NB4 (cell line): ENCODE results near the gene WDR88.

Experiments used
- MYC ChIP-seq: IDR thresholded peaks from 2 replicates; pipeline ENCODE4 v1.6.1; 2011; ENCODE audit warnings: low read depth, low read length
- TF ChIP-seq, protein P1 (sequence below): IDR thresholded peaks from 2 replicates; pipeline ENCODE4 v1.6.1; 2011; ENCODE audit warnings: low read depth, low read length
- TF ChIP-seq, protein P2 (sequence below): IDR thresholded peaks from one replicate; pipeline ENCODE4 v1.5.1; 2012; ENCODE audit warnings: low read depth, low read length

DNA sequence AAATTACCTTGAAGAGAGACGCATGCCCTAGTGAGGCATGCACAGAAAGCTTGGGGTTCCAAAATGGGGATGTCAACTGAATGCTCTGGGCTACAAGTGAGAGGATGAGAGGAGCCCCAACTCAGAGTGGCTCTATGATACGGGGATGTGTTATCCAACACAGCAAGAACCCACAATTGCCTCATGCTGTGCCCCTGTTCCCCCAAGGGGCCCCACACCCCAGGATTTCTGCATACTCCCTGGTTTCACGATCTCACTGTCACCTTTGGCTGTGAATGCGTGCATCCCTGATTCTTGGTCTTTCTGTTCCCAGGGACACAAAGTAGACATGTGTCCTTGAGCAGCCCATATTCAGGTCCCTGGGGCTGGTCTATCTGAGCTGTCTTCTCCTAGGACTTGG lies 29.3 kb downstream of the WDR88 start:
- no peak for TF ChIP-seq MYC
- TF ChIP-seq, protein P1, sequence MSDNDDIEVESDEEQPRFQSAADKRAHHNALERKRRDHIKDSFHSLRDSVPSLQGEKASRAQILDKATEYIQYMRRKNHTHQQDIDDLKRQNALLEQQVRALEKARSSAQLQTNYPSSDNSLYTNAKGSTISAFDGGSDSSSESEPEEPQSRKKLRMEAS: no peak
- TF ChIP-seq, protein P2, sequence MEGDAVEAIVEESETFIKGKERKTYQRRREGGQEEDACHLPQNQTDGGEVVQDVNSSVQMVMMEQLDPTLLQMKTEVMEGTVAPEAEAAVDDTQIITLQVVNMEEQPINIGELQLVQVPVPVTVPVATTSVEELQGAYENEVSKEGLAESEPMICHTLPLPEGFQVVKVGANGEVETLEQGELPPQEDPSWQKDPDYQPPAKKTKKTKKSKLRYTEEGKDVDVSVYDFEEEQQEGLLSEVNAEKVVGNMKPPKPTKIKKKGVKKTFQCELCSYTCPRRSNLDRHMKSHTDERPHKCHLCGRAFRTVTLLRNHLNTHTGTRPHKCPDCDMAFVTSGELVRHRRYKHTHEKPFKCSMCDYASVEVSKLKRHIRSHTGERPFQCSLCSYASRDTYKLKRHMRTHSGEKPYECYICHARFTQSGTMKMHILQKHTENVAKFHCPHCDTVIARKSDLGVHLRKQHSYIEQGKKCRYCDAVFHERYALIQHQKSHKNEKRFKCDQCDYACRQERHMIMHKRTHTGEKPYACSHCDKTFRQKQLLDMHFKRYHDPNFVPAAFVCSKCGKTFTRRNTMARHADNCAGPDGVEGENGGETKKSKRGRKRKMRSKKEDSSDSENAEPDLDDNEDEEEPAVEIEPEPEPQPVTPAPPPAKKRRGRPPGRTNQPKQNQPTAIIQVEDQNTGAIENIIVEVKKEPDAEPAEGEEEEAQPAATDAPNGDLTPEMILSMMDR: no peak
